GM19372 (cell line): ENCODE measurements around the gene C6orf136.

Experiments used
- ATAC-seq: cut with Tn5 transposase; IDR thresholded peaks from one replicate; pipeline ENCODE4 v1.9.1; 2021; ENCODE audit warnings: mild to moderate bottlenecking, low read depth, moderate library complexity; ENCODE audit not compliant: unreplicated experiment

The C6orf136 gene

DNA sequence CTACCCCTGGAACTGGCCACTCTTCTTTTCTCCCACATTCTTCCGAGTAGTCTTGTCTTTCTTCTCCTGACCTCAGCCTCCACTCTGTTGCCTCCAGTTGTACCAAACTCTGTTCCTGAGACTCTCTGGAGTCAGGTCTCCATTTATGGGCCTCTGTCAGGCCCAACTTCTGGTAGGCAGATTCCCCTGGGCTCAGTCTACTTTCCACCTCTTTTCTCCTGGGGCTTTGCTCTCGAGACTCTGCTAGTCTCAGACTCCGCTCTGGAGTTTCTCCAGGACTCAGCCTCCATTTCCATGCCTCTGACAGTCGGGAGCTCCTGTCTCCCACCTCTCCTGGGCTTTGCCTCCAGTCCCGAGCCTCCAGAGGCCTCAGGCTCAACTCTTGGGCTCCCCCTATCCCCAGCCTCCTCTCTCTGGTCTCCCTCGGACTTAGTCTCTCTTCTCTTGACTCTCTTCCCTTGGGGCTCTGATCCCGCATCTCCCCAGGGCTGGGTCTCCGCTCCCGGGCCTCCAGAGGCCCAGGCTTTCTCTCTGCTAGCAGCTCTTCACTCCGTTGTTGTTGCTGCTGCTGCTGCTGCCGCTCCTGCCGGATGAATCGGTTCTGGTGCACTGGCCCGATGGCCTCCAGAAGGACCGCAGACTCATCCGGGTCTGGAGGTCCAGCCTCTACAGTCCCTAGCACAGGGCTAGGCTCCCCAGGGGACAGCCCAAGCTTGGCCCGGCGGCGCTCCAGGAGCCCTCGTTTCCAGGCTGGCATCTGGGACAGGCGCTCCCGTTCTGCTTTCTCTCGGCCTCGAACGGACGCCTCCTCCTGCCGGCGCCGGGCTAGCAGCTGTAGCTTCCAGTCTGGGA is 38.5 kb downstream of the C6orf136 start:
- no peak for ATAC-seq

DNA sequence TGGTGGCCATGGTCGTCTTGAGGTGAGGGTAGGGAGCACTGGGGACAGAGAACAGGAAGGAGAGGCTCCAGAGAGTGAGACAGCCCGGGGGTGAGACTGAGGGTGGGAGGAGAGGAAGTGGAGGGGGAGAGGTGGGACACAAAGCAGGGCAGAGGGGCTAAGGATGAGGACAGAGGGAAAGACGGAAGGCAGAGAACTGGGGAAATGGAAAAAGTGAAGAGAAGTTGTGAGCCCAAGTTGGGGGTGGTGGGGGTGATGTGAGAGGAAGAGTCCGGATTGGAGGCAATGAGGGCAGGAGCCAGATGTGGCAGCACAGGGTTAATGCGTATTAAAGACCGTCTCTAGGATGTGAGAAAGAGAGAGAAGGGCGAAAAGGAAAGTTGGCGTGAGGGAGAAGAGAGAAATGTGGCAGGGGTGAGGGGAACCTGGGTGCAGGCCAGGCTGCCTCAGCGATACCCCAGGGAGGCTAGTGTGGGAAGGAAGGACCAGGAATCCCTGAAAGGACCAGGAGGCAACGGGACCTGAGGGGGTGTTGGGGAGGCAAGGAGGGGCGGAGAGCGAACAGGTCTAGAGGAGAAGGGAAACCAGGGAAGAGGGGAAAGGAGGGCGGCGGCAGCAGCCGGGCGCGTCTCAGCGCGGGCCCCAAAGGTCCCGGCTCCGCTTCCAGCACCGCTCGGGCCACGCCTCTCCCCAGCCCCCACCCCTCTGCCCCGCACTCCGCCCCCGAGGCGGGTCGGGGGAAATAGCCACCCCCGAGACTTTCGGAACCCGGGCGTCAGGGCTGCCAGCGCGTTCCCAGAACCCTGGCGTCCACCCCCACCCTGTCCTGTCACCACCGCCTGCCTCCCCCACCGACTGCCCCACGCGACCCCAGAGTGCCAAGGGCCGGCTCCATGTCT is 39.3 kb downstream of the C6orf136 start, which contains the start of gene PPP1R18:
TSS of gene PPP1R18 (minus strand) at position 637 of the 899 bp plus-strand sequence. CDS start at position 10, 627 bp downstream.
- ATAC-seq, result no peak

DNA sequence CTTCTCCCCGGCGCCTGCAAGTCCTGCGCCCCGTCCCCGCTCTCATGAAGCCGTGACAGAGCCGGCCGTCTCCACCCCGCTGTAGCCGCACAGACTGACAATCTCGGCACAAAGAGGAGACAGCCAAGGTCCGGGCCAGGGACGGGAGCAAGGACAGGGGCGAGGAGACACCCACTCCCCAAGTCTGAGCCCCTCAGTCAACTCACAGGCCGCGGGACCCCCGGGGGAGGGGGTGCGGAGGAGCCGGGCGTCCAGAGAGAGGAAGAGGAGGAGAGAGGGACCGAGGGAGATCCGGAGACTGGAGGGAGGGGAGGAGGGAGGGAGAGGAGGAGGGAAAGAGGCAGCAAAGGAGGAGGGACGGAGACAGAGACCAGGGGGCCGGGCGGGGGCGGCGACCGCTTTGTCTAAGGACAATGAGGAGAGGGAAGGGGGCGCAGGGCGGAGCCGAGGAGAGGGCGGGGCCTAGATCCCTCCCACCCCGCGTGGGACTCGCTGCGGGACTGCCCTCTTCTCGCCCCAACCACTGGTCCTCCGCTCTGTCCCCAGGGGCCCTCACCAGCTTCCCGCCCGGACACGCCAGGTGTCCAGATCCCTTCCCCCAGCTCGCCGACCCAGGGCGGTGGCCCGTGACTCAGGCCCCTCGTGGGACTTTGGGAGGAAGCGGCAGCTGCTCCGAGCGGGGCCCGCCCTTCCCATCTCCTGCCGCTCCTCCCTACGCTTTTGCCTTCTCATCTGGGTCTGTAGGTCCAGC is 40.1 kb downstream of the C6orf136 start:
- peak; percentile 52 for ATAC-seq

DNA sequence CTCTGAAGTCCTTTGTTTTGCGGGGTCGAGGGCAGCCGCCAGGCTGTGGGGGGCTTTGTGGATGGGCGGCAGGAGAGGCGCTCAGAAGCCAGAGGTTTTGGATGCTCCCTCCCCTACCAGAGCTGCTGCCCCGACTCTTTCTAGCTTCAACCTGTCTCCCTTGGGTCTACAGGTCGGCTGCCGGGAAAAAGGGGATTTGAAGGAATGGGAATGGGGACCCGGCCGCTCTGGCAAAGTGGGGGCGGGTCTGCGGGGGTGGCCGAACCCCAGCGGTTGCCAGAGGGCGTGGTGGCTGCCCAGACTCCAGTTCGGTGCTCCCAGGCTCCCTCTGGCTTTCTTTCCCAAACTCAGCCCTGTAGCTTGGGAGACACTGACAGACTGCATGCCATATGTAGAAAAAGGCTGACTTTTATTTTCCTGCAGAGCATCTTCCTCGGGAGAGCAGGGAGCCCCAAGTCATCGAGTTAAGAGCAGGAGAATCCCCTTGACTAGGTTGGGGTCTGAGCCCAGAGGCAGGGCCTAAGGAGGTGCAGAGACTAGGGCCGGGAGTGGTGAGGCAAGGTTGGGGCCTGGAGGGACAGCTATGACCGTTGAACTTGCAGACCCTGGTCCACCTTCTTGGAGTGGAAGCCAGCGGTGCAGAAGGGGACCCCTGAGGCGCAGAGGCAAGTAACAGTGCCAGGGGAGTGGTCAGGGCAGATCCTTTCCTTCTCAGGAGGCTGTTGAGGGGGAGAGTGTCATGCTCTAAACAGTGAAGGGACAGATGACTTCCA is 40.9 kb downstream of the C6orf136 start:
- ATAC-seq, result no peak

DNA sequence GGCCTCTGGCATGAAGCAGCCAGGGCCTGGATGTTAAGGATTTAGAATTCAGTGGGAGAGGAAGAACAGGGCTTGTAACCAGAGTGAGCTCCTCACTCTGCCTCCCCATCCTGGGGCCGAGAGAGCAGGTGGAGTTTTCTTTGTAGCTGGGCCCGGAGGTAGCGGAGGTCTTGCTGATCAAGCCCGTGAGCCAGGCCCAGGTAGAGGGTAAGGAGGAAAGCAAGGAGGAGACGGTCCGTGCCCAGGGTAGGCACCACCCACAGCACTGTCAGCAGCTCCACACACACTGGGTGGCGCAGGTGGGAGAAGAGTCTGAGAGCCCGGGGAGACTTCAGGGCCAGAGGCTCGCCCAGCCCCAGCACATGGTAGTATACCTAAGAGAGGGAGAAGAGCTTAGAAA is 41.6 kb downstream of the C6orf136 start:
- no peak for ATAC-seq

DNA sequence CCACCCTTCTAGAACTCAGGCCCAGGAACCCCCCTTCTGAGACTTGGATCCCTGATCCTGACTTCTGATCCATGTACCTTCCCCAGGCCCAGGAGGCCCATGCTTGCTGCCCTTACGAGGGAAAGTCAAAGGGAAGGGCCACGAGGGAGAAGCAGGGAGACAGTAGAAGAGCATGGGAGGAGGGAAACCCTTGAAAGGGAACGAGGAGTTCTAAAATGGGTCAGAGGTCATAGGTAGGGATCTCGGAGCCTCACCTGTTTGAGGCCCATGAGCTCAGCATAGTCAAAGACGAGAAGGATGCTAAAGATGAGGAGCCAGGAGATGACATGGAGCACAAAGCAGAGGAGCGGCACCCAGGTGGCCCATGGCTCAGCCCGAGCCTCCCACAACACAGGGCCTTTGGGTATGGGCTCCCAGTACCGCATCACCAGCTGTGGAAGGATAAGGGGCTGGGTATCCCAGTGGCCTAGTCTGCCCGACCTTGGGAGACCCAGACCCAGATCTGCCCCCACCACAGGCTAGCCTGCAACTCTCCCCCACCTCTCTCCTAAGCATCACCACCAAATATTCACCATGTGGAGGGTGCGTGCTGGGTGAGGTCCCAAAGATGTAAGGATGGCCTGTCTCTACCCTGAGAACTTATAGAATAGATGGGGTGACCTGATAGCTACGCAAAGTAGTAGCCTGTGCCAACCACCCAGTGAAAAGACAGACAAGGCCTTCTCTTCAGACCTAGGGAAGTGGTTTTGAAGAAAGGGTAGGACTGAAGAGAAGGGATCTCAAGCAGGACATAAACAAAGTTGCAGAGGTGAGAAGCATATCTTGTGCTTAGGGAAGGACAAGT is 42.3 kb downstream of the C6orf136 start:
- no peak for ATAC-seq

DNA sequence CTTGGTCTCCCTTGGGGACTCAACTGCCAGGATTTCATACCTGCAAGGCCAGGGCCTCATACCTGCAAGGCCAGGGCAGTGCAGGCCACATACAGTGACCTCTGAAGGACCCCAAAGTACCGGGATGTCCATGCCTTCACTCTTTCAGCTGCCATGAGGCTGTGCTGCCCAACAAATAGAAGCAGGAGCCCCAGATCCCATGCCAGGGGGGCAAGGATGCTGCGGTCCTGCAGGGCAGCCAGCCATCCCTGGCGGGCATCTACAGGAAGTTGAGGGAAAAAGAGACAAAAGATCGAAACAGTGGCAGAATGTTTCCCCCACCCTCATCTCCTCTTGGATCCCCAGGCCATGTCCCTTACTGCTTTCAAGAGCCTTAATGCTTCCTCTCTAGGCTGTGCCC is 43.1 kb downstream of the C6orf136 start:
- no peak for ATAC-seq

DNA sequence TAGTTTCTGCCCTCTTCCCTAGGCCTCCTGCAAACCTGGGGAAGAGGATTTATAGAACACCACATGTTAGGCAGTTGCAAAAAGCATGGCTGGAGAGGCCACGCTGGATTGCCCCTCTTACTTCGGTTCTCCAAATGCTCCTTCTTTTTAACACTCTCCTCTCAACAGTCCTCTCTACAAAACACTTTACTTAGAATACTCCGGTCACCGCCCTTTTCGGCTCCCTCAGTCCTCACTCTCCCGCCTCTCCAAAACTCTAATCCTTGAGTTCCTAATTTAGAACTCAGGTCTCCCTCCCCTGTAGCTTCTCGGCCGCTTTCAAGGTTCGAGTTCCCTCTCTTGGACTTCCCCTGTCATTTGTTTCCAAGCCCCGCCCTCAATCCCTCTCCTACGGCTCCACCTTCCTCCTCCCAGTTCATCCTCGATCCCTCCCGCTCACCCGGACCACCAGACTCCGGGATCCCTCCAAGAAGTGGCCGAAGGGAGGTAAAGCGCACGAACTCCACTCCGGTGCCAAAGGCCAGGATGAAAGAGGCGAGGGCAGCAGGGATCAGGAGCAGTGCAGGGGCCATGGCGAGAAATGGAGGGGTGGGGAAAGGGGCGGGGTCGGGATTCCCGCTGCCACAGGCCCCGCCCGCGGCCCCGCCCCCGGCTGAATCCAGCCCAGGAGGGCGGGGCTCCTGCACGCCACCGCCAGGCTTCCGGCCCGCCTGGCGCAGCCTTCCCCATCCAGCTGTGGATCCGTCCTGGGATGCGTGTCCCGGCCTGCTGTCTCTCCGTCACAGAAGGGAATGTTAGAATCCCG is 43.7 kb downstream of the C6orf136 start, which contains the start of gene NRM:
TSS of gene NRM (minus strand) at position 582 of the 805 bp plus-strand sequence. CDS start at position 572, 10 bp downstream.
- ATAC-seq, result no peak

DNA sequence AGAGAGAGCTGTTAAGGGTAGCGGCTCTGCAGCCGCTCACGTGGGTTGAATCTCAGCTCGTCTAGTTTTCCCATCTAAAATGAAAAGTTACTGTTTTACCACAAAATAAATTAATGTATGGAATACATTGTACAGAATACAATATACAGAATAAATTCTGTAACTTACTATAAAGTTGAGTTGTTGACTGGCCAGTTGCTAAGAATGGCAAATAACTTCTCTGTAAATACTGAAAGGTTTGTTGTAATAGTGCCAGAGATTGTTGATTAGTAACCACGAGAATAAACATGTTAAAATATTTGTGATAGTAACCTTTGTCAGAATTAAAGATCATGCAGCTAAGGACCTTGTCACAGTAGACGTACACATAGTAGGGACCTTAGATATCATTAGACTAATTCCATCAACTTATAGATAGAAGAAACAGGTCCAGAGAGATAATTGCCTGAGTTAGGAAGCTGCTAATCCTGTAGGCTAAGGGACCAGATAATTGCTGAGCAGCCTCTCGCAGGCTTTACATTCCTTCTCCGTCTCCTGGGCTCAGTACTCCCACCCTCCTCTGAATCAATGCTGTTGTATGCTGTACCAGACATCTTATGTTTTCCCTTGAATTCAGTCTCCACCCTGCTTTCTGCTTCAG is 44.4 kb downstream of the C6orf136 start:
- ATAC-seq, result no peak

DNA sequence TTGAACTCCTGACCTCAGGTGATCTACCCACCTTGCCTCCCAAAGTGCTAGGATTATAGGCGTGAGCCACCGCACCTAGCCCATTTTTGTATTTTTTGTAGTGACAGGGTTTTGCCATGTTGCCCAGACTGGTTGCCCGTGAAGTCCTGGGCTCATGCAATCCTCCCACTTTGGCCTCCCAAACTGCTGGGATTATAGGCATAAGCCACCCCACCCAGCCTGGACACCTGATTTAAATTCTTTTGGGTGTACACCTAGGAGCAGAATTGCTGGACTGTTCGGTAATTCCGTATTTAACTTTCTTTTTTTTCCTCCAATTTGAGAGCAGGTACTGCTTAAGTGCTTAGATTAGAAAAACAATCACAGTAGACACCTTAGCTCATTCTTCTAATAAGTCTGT is 49.5 kb downstream of the C6orf136 start:
- ATAC-seq, result no peak

DNA sequence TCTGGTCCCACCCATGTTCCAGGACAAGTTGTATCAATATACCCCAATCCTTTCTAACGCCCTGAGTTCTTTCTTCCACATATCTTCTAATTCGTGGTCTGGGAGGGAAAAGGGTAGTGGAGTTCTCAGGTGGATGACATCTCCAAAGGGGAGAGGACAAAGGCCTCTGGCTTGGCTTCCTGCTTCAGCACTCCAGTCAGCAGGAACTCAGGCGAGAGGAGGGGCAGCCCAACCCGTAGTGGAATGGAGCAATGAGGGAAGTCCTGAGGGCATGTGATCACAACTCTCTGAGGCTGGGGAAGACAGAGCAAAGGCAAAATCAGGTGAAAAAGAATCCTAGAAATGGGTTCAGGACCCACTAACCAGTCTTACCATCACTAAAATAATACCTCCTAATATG is 53.4 kb downstream of the C6orf136 start:
- ATAC-seq, result no peak
